Activated CD4-positive, alpha-beta T cell treated with anti-CD3 and anti-CD28 coated beads, Interleukin-2, amount 50 U/mL, for 48 hours (primary cell): ENCODE measurements around the gene PROCR.
"Not testable (repeated sequence)": the region's sequence is repeated elsewhere in the genome, so short reads cannot be mapped to it uniquely, and the experiment has no call there.

ENCODE experiments used
- DNase-seq, 2 experiments: peaks; one replicate each; pipeline ENCODE4 v3.0.0-alpha.2; 2020

Gene PROCR

DNA sequence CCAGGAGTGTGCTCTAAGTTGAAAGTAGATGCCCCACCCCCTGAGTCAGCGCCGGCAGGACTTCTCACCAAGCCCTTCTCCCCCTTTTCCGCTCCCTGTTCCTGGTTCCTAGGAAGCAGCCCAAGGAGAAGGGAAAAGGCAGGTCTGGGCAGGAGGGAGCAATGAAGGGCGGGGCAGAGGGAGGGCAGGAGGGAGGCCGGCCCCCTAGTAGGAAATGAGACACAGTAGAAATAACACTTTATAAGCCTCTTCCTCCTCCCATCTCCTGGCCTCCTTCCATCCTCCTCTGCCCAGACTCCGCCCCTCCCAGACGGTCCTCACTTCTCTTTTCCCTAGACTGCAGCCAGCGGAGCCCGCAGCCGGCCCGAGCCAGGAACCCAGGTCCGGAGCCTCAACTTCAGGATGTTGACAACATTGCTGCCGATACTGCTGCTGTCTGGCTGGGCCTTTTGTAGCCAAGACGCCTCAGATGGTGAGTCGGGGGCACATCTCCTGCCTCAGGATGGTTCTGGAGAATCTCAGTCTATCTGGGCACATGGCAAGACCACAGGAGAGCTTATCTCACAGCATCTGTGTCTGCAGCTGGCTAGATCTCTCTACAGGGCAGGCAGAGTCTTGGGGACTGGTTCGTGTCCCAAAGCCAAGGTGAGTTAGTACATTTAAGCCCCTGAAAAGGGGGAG is at the start of gene PROCR:
Gene PROCR (plus strand): TSS at position 320 of the 681 bp plus-strand sequence. CDS start 83 bp downstream, at position 403.
- DNase-seq = peak; percentile 26 to 37

DNA sequence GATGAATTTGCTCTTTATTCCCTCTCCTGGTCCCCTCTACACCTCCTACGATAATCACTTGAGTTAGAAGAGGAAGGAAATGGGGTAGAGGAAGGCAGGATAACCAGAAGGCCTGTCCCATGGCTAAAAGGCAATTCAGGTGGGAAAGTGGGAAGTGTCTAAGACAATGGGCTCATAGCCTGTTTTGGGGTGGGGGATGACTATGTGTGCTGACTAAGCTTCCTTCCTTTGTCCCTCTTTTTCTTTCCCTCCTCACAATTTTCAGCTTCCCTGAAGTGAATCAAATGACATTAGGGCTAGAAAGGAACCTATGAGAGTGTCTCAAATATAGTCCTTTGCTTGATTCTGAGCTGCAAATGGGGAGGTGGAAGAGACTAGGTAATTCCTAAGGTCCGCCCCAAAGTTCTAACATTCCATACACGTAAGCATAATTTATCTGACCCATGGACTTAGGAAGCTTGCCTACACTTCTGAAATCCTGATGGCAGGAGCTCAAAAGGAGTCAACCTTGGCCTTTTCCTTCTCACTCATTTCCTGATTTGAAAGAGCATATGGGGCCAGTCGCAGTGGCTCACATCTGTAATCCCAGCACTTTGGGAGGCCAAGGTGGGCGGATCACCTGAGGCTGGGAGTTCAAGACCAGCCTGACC is 49.0 kb upstream of the PROCR start:
- no peak for DNase-seq

DNA sequence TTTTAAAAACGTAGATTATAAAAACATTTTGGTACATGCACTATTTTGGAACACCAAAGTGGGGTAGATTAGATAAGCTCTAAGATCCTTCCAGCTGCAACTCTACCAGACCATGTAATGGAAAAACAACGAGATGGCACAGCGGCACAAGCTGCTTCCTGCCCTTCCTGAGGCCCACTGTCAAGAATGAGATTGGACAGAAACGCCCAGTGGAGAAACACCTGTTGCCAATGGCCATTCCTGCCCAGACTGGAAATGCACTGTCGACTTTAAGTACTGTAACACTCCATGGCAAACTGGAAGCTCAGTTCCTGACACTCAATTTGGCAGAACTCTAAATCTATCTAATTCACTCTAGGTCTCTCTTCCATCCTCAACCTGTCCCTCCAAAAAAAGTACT is 46.1 kb upstream of the PROCR start:
- no peak for DNase-seq

DNA sequence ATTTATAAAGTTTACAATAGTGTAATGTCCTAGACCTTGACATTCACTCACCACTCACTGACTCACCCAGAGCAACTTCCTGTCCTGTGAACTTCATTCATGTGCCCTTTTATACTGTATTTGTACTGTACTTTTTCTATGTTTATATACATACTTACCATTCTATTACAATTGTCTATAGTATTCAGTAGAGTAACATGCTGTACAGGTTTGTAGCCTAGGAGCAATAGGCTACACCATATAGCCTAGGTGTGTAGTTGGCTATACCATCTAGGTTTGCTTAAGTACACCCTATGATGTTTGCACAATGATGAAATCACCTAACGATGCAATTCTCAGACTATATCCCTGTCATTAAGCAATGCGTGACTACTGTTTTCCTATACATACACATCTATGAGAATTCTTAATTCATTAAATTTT is 42.2 kb upstream of the PROCR start:
- DNase-seq = no peak

DNA sequence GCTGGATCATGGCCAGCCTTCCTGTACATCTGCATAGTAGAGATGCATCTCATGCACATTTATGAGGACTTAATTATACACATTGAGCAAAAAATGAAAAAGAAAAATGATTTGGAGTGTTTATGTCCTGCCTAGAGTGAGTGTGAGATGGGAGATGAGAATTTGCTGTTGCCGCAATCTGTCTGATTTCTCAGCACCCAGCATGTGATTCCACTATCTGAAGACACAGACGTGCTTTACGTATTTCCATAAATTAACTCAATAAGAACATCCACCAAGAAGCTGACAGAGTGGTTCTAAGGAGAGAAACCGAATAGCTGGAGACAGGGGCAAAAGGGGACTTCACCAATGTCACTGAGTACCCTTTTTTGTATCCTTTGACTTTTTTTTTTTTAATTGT is 39.9 kb upstream of the PROCR start:
- DNase-seq = no peak

DNA sequence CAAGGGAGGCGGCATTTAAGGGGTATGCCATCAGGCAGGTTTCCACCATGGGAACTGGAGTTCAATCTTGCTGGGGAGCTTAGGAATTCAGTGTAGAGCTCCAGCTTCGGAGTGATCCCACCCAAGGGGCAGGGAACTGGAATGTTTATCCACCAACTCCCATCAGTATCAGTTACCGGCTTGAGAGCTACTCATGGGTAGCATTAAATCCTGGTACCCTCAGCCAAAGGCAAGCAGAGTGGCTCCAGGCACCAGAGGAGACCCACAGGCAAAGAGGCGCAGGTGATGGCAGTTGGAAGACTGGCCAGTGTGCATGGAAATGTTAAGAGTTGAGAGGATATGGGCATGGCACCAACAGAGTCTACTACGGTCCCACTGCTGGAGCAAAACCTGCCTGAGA is 38.8 kb upstream of the PROCR start:
- DNase-seq = no peak

DNA sequence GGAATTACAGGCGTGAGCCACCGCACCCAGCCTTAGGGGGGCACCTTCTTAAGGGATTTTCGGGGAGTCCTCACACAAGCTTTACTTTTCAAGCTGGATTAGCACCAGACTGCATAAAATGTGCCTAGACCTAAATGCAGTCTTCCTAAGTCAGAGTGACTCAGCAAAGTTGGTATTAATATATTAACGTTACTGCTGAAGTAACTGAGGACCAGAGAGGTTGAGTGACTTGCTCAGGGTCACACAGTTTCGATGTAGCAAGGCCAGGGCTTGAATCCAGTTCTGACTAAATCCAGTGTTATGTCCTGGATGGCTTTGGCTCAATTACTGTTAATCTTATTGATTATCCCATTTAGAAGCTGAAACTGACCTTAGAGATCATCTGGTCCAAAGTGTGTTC is 38.1 kb upstream of the PROCR start:
- no peak for DNase-seq

DNA sequence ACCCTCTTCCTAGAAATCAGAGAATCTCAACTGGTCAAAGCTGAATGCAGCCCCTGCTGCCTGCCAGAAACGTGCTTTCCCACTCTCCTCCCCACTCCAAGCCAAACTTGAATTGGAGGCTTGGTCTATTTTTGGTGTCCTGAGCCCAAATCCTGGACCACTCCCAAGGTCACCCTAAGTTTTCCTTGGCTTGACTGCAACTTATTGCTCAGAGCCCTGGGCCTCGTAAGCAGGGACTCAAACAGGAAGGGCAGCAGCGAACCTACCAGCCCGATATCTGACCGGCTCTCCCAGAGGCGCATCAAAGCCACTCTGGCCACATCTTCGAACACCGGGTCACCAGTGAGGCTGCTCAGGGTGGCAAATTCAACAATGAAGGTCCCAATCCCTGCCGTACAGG is 37.4 kb upstream of the PROCR start:
- no peak for DNase-seq

DNA sequence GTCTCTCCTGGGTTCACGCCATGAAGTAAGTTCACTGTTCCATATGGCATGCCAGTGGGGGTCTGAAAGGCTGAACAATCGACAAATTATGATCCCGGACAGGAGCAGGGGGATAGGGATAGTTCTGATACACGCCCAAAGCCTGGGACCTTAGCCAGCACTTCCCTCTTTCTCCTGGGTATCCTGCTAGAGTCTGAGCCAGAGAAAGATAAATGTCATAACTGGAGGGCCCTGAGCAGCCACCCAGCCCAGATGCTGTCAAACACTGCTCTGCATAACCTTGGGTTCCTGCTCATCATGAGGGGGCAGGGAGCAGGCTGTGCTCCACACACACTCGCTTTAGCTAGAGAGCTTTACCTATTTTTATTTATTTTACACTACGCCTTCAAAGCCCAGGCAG is 37.0 kb upstream of the PROCR start:
- no peak for DNase-seq

DNA sequence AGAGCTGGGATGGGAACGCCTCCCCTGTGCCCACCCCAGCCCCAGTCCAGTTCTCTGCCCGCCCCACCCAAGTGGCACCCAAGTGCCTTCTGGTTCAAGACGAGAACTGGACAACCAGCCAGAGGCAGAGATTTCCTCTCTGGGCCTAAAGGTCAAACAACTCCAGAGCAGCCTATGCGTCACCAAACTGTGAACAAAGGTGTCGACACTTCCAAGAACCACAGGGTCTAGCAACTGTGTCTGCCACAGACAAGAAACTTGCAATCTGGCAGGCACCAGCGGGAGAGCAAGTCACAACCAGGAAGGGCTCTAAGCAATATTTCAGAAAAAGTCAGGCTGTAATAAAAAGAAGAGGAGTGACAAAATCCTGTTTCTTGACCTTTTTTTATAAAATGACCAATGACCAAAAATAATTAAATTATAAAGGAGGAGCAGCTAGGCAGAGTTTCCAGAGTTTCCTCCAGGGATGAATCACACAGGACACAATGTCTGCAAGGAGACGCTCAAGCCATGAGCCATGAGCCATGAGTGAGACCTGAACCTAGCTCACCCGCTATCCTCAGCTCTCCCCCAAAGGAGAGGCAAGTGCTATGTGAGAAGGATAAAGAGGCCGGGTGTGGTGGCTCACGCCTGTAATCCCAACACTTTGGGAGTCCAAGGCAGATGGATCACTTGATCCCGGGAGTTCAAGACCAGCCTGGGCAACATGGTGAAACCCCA is 35.8 kb upstream of the PROCR start:
- no peak for DNase-seq

DNA sequence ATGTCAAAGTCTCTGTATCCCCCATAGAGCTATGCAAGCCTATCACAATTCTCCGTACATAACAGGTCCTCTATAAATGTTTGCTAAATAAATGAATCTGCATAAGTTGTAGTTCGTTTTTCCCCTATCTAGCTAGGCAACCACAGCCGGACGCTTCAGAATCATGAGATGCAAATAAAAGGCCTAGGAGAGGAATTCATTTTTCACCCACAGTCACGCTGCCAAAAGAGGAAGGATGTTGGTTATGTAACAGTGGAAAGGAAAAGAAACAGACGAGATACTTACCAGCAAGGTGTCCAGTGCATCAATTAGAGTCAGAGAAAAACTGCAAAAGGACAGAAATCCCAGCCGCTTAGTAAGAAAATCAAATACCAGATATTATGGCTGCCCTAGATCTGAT is 27.2 kb upstream of the PROCR start:
- DNase-seq = no peak

DNA sequence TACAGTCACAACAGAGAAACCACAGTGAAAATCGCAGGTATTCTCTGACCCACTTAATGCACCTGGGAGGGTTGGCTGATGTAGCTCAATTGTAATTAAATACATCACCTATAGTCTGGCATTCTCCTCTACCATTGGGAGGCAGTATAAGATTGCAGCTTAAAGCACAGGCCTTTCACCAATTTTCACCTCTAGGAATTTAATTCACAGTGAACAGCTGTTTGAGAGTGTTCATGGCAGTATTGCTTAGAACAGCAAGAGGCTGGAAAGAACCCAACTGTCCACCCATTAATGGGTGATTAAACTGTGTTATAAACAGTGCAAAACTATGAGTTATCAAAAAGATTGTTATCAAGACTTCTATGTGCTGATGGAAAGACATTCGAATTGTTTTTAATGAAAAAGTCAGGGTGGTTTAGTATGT is 26.7 kb upstream of the PROCR start:
- DNase-seq = no peak

DNA sequence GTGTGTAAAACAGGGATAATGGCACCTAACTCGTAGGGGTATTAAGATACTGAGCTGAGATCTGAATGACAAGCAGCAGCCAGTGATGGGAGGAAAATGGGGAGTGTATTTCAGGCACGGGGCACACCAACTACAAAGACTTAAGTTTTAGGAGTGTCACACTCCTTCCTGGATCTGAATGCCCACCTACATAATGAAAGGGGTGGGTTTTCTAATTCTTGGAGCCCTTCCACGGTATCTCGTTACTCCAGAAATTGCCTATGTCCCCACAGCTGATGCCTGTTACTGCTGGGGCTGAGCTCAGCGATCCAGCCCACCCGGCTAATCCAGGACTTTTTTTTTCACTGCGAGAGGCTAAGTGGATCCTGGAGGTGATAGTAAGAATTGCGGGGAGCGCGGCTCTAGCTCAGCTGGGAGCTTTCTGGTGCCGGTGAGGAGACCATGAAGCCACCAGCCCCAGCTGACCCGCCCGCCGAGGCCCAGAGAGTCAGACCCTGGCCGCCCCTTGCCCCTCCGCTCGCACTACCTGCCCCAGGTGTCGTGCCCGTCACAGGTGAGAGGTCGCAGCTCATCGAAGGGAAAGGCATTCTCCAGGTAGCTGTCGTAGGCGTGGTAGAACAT is 25.5 kb upstream of the PROCR start:
- peak in 1 of 2 experiments; percentile 5 for DNase-seq

DNA sequence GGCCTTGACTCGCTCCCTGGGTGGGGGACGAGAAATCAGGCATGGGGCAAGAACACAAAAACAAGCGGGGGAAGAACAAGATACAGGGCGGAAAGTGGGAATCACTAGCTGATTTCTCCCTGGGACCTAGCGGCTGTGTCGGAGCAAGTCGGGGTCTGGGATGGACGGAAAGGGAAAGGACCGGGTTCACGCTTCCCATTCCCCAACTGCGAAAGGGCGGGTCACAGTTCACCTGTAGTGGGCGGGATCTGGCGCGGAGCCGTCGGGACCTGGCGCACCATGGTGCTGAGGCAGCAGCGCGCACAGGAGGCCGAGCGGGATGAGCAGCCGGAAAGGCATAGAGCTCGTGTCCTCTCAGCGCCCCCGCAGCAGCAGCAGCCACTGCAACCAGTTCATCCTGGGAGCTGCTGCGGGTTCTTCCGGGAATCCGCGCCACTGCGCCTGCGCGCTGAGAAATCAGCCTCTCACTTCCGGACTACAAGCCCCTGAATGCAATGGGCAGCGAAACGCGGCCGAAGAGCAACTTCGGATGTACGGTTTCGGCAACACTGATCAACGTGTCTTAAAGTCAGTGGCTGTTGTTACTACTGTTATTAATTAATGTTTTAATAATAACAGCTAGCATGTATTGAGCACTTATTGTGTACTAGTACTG is 24.8 kb upstream of the PROCR start, which contains the start of gene EDEM2:
Gene EDEM2 (minus strand): TSS at position 417 of the 655 bp plus-strand sequence. CDS start 78 bp downstream, at position 339.
- DNase-seq = peak; percentile 92 to 95

DNA sequence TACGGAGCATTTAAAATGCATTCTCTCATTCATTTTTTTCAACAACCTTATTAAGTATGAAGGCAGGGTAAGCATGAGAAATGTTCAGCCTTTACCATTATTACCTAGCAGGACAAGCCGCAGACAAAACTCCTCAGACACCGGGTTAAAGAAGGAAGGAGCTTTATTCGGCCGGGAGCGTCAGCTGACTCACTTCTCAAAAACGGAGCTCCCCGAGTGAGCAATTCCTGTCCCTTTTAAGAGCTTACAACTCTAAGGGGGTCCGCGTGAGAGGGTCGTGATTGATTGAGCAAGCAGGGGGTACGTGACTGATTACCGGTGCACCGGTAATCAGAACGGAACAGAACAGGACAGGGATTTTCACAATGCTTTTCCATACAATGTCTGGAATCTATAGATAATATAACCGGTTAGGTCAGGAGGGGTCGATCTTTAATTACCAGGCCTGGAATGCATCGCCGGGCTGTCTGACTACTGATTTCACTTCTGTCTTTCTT is 24.2 kb upstream of the PROCR start:
- peak in 1 of 2 experiments; percentile 29 for DNase-seq

DNA sequence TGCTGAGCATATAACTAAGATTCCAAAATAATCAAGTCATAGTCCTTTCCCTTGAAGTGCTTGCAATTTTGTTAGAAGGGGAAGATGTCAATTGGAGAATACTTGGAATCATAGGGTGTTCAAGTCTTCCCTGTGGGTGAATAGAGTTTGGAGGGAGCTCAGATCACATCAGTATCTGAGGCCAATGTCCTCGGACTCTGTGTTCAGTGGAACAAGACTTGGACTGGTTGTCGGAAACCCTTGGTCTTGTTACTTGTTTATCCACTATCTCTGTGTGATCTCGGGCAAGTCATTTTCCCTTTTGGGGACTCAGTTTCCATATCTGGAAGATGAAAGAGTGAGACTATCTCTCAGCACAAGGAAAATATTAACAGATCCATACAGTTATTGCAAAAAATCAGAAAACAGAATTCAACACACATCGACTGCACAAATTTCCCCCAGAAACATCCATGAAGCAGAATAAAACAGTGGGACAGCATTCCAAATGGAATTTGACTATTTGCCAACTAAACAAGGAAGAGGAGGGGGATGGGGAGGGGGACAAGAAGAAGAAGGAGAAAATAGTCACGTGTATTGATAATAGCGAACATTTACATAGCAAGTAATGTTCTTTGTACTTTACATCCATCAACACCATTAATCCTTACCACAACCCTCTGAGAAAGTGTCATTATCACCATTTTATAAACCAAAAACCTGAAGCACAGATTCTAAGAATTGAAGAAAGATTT is 20.9 kb upstream of the PROCR start:
- no peak for DNase-seq

DNA sequence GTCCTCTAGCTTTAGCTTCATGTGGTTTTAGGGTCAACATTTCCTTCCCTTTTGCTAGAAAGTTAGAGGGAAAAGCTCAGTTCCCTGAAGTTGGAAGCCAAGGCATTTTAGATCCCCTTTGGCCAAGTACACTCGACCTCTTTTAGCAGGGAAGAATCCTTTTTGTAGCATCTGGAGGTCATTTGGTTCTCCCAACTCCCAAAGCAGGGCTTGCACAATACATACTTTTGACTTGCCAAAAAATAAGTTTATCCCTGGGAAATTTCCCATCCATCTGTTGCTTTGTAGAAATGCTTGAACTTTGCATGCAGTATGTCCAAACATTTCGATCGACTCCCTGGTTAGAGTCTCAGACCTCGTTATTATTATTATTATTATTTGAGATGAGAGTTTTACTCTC is 20.1 kb upstream of the PROCR start:
- DNase-seq = no peak

DNA sequence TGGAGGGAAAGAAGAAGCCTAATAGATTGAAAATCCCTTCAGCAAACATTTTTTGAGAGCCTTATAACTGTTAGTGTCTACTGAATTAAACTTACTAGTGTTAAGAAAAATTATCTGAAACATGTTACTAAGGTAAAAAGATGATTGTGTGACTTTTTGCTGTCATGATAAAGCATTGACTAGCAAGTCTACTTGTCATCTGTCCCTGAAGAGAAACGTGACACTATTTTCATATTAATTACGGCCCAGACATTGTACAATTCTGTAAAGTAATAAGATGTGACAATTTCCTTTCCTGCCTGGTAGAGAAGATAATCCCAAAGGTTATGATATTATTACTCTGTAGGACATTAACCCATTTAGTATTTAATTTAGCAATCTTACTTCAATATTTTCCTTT is 15.9 kb upstream of the PROCR start:
- no peak for DNase-seq

DNA sequence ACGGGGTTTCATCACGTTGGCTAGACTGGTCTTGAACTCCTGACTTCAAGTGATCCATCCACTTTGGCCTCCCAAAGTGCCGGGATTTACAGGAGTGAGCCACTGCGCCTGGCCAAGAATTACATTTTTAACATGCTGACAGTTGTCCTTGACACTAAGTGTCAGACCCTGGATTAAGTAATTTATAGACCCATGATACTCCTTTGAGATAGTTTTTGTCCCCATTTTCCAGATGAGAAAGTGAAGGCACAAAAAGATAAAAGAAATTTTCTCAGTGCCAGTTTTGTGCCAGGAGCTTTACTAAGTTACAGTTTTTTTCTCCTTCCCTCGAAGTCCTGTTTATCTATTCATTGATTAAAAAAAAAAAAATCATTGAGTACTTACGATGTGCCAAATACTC is 14.9 kb upstream of the PROCR start:
- DNase-seq = no peak

DNA sequence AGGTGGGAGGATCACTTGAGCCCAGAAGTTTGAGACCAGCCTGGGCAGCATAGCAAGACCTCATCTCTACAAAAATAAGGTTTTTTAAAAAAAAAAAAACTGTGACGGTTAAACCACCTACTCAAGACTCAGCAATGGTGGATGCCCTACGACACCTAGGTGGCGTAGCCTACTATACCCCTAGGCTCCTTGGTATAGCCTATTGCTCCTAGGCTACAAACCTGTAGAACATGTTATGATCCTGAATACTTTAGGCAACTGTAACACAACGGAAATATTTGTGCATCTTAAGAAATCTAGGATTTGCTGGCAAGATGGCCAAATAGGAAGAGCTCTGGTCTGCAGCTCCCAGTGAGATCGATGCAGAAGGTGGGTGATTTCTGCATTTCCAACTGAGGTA is 11.5 kb upstream of the PROCR start:
- DNase-seq = not testable (repeated sequence)

DNA sequence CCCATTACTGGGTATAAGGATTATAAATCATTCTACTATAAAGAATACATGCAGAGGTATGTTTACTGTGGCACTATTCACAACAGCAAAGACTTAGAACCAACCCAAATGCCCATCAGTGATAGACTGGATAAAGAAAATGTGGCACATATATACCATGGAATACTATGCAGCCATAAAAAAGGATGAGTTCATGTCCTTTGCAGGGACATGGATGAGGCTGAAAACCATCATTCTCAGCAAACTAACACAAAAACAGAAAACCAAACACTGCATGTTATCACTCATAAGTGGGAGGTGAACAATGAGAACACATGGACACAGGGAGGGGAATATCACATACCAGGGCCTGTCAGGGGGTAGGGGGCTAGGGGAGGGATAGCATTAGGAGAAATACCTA is 7.3 kb upstream of the PROCR start:
- DNase-seq = not testable (repeated sequence)
